Measurements from ENCODE around the gene B2M.

Gene B2M

DNA sequence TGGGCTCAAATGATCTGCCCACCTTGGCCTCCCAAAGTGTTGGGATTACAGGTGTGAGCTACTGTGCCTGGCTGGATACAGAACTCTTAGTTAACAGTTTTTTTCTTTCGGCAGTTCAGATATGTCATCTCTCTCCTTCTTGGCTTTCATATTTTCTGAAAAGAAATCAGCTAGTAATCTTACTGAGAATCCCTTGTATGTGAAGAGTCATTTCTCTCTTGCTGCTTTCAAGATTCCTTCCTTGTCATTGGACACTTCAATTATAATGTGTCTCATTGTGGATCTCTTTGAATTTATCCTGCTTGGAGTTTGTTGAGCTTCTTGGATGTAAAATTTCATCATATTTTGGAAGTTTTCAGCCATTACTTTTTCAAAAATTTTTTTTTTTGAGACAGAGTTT, 42.0 kb downstream of the B2M start:
- H3K4me3 ChIP-seq (ENCODE audit: low read depth, low read length): no peak overlapping the region
- DNase-seq (ENCODE audit: low read depth): no peak
- TF ChIP-seq, protein P1, sequence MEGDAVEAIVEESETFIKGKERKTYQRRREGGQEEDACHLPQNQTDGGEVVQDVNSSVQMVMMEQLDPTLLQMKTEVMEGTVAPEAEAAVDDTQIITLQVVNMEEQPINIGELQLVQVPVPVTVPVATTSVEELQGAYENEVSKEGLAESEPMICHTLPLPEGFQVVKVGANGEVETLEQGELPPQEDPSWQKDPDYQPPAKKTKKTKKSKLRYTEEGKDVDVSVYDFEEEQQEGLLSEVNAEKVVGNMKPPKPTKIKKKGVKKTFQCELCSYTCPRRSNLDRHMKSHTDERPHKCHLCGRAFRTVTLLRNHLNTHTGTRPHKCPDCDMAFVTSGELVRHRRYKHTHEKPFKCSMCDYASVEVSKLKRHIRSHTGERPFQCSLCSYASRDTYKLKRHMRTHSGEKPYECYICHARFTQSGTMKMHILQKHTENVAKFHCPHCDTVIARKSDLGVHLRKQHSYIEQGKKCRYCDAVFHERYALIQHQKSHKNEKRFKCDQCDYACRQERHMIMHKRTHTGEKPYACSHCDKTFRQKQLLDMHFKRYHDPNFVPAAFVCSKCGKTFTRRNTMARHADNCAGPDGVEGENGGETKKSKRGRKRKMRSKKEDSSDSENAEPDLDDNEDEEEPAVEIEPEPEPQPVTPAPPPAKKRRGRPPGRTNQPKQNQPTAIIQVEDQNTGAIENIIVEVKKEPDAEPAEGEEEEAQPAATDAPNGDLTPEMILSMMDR (IDR thresholded peaks at IDR 0.05; ENCODE audit: control insufficient read depth, extremely low read depth, insufficient read depth): no peak

DNA sequence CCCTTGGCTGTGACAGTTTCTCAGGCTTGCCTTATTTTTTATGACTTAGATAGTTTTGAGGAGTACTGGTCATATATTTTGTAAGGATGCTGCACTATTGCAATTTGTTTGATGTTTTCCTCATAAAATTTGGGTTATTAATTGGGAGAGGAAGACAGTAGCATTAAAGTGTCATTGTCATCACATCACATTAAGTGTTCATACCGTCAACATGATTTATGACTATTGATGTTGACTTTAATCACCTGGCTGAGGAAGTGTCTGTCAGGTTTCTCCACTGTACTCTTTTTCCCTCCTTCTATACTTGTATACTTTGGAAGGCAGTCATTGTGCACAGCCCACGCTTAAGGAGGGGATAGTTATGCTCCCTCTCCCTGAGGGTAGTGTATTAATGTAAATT, 51.9 kb downstream of the B2M start:
- TF ChIP-seq, protein P1 (IDR thresholded peaks at IDR 0.05; ENCODE audit: control insufficient read depth, extremely low read depth, insufficient read depth): no peak
- H3K4me3 ChIP-seq (ENCODE audit: low read depth, low read length): no peak overlapping the region
- DNase-seq (ENCODE audit: low read depth): no peak

DNA sequence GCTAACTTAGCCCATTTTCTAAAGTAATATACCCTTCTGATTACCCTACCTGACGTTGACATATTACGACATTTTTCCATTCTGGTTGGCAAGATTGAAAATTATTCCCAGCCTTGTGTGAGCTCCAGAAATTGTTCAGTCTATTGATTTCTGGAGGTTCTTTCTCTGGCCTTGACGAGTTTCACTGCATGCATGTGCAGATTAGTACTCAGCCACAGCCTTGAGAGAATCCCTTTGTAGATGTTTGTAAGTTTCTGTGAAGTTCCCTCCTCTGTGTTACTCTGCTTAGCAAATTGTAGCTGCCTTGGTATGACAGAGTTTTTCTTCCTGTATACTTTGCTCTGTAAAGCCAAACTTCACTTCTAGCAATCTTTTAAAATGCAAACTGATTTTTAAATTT, 52.5 kb downstream of the B2M start:
- DNase-seq (ENCODE audit: low read depth): no peak
- TF ChIP-seq, protein P1 (IDR thresholded peaks at IDR 0.05; ENCODE audit: control insufficient read depth, extremely low read depth, insufficient read depth): no peak
- H3K4me3 ChIP-seq (ENCODE audit: low read depth, low read length): no peak overlapping the region

DNA sequence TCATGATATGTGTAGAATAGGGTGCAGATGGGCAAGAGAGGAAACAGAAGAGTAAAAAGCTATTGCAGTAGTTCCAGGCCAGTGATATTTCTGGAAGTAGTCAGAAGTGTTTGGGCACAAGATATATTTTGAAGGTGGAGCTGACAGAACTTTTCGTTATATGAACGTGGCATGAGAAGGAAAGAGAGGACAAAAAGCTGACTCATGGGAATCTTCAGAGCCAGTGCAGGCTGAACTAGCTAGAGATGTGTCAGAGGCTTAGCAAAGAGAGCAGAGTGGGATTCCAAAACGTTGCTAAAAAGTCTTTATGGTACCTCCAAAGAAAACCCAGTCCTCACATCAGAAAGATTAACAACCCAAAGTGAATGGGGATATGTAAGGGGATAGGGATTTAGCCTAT, 53.7 kb downstream of the B2M start:
- TF ChIP-seq, protein P1 (IDR thresholded peaks at IDR 0.05; ENCODE audit: control insufficient read depth, extremely low read depth, insufficient read depth): no peak
- DNase-seq (ENCODE audit: low read depth): no peak
- H3K4me3 ChIP-seq (ENCODE audit: low read depth, low read length): no peak overlapping the region
